Measurements from ENCODE around the gene IFT88.
A peak's percentile ranks its signal among the peaks of the same experiment; 100 is the strongest.

DNA sequence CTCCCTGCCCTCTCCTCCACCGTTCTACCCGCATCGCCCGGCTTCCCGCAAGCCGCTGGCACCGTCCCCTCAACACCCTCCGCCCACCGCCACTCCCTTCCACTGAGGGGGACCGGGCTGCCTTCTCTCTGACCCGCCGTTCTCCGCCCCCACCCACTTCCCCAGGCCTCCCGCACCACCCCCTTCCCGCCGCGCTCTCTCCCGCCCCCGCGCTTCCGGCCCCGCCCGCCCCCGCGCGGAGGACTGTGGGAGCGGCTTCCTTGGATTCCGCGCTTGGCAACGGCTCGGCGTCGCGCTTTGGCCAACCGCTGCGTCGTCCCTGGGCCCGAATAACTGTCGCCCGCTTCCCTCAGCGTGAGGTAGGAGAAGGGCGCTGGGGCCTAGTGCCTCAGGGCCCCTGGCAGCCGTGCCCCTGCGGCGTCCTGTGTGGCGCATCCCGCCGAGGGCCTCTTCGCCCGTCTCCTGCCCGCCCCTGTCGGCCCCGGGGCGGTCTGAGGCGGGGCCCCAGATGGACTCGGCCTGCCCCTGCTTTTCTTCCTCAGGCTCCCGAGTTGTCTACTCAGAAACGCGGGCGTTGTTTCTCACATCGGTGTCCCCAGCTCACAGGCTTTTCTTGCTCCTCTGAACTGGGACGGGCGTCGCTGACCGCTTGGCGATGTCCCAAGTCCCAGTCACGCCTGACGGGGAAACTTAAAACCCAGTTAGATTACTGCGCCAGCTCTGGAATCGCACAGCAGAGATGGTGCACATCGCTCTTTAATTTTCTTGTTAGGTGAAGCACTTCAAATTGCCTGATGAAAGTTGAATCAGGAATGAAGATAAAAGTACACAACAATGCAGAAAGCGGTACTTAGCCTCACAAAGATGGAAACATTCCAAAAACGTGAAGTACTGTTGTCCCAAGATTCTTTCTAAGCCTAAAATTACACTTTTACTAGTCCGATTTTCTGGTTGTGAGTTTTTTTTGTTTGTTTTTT lies at the start of gene IFT88:
- TF ChIP-seq, protein P1, sequence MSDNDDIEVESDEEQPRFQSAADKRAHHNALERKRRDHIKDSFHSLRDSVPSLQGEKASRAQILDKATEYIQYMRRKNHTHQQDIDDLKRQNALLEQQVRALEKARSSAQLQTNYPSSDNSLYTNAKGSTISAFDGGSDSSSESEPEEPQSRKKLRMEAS (IDR thresholded peaks at IDR 0.05) = peak; percentile 83
- TF ChIP-seq EP300 (IDR thresholded peaks at IDR 0.05; ENCODE audit: borderline replicate concordance) (no peak; the same call in 1 of the 2 replicates), TAF1 (IDR thresholded peaks at IDR 0.05; ENCODE audit: low read depth) (peak; percentile 74), CREB1 (IDR thresholded peaks at IDR 0.05; ENCODE audit: low read depth) (no peak), CEBPB (IDR thresholded peaks at IDR 0.05) (no peak), TCF12 (IDR thresholded peaks at IDR 0.05; ENCODE audit: low read depth) (peak; percentile 41; the same call in 1 of the 2 replicates), TEAD4 (IDR thresholded peaks at IDR 0.05) (peak; percentile 24; the same call in 1 of the 2 replicates), RAD21 (IDR thresholded peaks at IDR 0.05; ENCODE audit: low read depth) (no peak), ZBTB7A (IDR thresholded peaks at IDR 0.05; ENCODE audit: low read depth) (peak; percentile 79; the same call in 1 of the 2 replicates), FOXM1 (IDR thresholded peaks at IDR 0.05; ENCODE audit: borderline replicate concordance, low read depth) (no peak)
- TF ChIP-seq, protein P2, sequence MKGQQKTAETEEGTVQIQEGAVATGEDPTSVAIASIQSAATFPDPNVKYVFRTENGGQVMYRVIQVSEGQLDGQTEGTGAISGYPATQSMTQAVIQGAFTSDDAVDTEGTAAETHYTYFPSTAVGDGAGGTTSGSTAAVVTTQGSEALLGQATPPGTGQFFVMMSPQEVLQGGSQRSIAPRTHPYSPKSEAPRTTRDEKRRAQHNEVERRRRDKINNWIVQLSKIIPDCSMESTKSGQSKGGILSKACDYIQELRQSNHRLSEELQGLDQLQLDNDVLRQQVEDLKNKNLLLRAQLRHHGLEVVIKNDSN (IDR thresholded peaks at IDR 0.05) = no peak
- TF ChIP-seq, protein P3, sequence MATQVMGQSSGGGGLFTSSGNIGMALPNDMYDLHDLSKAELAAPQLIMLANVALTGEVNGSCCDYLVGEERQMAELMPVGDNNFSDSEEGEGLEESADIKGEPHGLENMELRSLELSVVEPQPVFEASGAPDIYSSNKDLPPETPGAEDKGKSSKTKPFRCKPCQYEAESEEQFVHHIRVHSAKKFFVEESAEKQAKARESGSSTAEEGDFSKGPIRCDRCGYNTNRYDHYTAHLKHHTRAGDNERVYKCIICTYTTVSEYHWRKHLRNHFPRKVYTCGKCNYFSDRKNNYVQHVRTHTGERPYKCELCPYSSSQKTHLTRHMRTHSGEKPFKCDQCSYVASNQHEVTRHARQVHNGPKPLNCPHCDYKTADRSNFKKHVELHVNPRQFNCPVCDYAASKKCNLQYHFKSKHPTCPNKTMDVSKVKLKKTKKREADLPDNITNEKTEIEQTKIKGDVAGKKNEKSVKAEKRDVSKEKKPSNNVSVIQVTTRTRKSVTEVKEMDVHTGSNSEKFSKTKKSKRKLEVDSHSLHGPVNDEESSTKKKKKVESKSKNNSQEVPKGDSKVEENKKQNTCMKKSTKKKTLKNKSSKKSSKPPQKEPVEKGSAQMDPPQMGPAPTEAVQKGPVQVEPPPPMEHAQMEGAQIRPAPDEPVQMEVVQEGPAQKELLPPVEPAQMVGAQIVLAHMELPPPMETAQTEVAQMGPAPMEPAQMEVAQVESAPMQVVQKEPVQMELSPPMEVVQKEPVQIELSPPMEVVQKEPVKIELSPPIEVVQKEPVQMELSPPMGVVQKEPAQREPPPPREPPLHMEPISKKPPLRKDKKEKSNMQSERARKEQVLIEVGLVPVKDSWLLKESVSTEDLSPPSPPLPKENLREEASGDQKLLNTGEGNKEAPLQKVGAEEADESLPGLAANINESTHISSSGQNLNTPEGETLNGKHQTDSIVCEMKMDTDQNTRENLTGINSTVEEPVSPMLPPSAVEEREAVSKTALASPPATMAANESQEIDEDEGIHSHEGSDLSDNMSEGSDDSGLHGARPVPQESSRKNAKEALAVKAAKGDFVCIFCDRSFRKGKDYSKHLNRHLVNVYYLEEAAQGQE (IDR thresholded peaks at IDR 0.05; ENCODE audit: low read depth) = no peak

All from Ishikawa (cell line).